Thyroid gland (tissue), 4 donors: Measurements from ENCODE around the gene STARD3NL. TPM values are rescaled to one million over a fixed set of nuclear protein-coding genes. Genes with fewer than 3 reads are reported as not detected.
A peak's percentile ranks its signal among the peaks of the same experiment; 100 is the strongest.

ENCODE experiments used
- DNase-seq, 2 donors: peaks; one replicate each; pipeline ENCODE4 v3.0.0-alpha.2; 2019
- H3K27ac ChIP-seq, 3 donors: fragments of 200-600 bp; sonication (generic); 1 replicate in 2 of 3; 2 replicates in 1 of 3; pipeline ENCODE4 v1.5.1; 2016 to 2019; ENCODE audit warnings: mild to moderate bottlenecking in 1 of 3, moderate library complexity in 1 of 3
- H3K27me3 ChIP-seq: fragments of 200-600 bp; sonication (generic); one replicate; pipeline ENCODE4 v1.5.1; 2019
- H3K36me3 ChIP-seq, 2 donors: fragments of 200-600 bp; sonication (generic); one replicate each; pipeline ENCODE4 v1.5.1; 2016 to 2019
- H3K4me1 ChIP-seq, 2 donors: fragments of 200-600 bp; sonication (generic); one replicate each; pipeline ENCODE4 v1.5.1; 2017 to 2019
- H3K4me3 ChIP-seq, 3 donors: fragments of 200-600 bp; sonication (generic); replicated peaks in 1 of 3; 1 replicate in 2 of 3; 2 replicates in 1 of 3; pipeline ENCODE4 v1.5.1; 2016; ENCODE audit warnings: mild to moderate bottlenecking in 1 of 3
- H3K9me3 ChIP-seq: fragments of 200-600 bp; sonication (generic); one replicate; pipeline ENCODE4 v1.5.1; 2017
- CTCF ChIP-seq, 6 experiments: fragments of 200-600 bp in 3 of 6; fragments of 450-650 bp in 3 of 6; sonication (generic) in 3 of 6; IDR thresholded peaks; one replicate each; pipeline ENCODE4 v1.5.1; 2016 to 2019; ENCODE audit warnings: antibody characterized with exemption in 6 of 6, mild to moderate bottlenecking in 2 of 6, inconsistent platforms in 1 of 6, moderate library complexity in 1 of 6
- POLR2A ChIP-seq, 2 donors: fragments of 450-650 bp; IDR thresholded peaks; one replicate each; pipeline ENCODE4 v1.6.1; 2017; ENCODE audit warnings: antibody characterized with exemption in 2 of 2, mild to moderate bottlenecking in 2 of 2, moderate library complexity in 1 of 2
- WGBS, 2 donors: methylation state at CpG; one replicate each; pipeline ENCODE4 v1.1.5; 2017; 5-methylcytosine and 5-hydroxymethylcytosine counted together
- intact Hi-C: fragments of 100-400 bp; cut with DNase I; formaldehyde crosslinking; loops from one replicate; pipeline ENCODE4 v1.15.1; 2023
- total RNA-seq, 4 donors: library from RNA; depleted of rRNA; stranded (reverse); fragments of >200 nt; gene quantifications; one replicate each; pipeline ENCODE4 v1.2.3, GENCODE V29; 2016

STARD3NL gene
- total RNA-seq, 4 donors from 2014 or later, result 53.1 to 77.4 (median 62.0) TPM

- no peak for TF ChIP-seq POLR2A (IDR thresholded peaks at IDR 0.05)
- no peak for TF ChIP-seq CTCF (IDR thresholded peaks at IDR 0.05)
- intact Hi-C loops, result no loop called here
- DNase-seq, result no peak
- no peaks in the 10 kb centered on the region for H3K4me1 ChIP-seq
- no peaks in the 10 kb centered on the region for H3K9me3 ChIP-seq
- H3K4me3 ChIP-seq, result no peak overlapping the region
- H3K36me3 ChIP-seq, result no peaks in the 10 kb centered on the region
- 85% methylated on average over 5 of the region's 5 CpGs for WGBS, 2 donors
- no peaks in the 10 kb centered on the region for H3K27me3 ChIP-seq
- H3K27ac ChIP-seq, result no peak overlapping the region
Observed at GRCh38 chr7:38160003-38160571, 18.0 kb upstream of the STARD3NL start.

DNA sequence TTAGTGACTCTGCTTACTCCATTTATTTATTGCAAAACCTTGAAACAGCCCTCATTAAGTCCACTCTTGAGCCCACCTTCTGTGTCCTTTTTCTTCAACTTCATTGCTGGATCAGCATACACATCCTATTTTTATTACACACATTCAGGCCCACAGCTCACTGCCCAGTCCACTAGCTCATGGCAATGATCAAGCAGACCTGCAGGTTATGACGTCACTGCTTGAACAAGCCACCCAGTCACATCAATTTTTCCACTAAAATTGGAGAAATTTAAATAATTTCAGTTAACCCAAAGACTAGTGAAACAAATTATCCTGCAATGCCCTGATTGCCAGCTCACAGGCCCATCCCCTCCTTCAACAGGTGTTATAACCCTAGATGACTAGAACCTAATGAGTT lies 16.0 kb upstream of the STARD3NL start:
- intact Hi-C loops, result no loop called here
- no peak overlapping the region for H3K4me3 ChIP-seq
- peaks cover 0 to under 1% of the 10 kb centered on the region in 2 donors for H3K4me1 ChIP-seq
- no peak overlapping the region for H3K27ac ChIP-seq
- no peaks in the 10 kb centered on the region for H3K36me3 ChIP-seq
- no peak for DNase-seq
- TF ChIP-seq POLR2A (IDR thresholded peaks at IDR 0.05), result no peak
- no peak for TF ChIP-seq CTCF (IDR thresholded peaks at IDR 0.05)
- H3K27me3 ChIP-seq, result no peaks in the 10 kb centered on the region
- 81 to 90% methylated on average over 1 of the region's 1 CpG for WGBS, 2 donors
- no peaks in the 10 kb centered on the region for H3K9me3 ChIP-seq

DNA sequence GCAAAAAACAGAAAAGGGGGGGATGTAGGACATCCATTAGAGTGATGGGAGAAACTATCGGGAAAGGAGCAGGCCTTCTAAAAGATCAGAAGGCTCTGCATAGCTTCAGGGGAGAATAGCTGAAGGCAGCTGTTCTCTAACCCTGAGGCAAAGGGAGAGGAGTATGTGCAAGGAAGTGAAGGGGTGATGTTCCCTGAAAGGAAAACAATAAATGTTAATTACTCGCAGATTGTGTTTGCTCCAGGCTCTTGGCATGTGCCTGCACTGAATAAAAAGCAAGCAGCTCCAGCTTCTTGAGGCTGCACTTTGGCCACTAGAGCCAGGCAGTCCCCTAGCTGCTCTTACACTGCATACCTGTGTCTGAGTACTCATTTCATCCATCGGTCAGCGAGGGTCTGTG lies 14.4 kb upstream of the STARD3NL start:
- Histone ChIP-seq H3K27ac (no peak overlapping the region), H3K4me3 (no peak overlapping the region), H3K9me3 (no peaks in the 10 kb centered on the region), H3K27me3 (no peaks in the 10 kb centered on the region), H3K36me3 (no peaks in the 10 kb centered on the region), H3K4me1 (peaks cover 0 to 4% of the 10 kb centered on the region in 2 donors)
- intact Hi-C loops, result no loop called here
- no peak for DNase-seq
- TF ChIP-seq CTCF (IDR thresholded peaks at IDR 0.05) (no peak), POLR2A (IDR thresholded peaks at IDR 0.05) (no peak)
- WGBS, 2 donors, result 78 to 95% methylated on average over 4 of the region's 4 CpGs

DNA sequence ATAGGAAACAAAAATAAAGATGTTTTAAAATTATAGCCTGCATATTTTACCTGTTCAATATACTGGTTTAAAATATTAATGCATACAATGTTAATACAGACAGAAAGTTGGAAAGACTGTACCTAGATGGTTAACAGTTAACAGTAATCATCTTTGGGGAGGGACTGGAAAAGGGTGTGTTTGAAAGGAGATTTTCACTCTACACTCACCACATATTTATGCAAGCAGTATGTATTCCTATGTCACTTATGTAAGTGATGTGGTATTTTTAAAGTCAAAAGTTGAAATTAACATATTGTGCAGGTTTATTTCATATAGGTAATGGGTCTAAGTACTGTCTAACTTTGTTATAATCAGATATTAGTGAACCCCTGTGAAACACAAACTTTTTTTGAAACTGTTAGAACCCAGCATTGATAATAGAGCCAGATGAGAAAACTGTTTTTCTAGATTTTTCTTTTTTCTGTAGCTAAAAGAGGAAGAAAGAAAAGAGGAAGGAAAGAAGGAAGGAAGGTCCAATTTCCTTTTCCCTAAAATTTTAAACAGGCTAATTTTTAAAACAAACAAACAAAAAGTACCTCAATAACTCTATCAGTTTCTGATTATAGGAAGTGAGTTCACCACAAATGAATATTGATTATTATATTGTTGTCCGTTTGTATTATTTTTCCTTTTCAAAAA lies 9.0 kb upstream of the STARD3NL start:
- Histone ChIP-seq H3K27me3 (no peaks in the 10 kb centered on the region), H3K36me3 (no peaks in the 10 kb centered on the region), H3K27ac (peak overlapping the region in 1 of 3 donors; percentile 24), H3K4me1 (peaks cover 5 to 10% of the 10 kb centered on the region in 2 donors), H3K9me3 (no peaks in the 10 kb centered on the region), H3K4me3 (no peak overlapping the region)
- DNase-seq, result no peak
- TF ChIP-seq POLR2A (IDR thresholded peaks at IDR 0.05) (no peak), CTCF (IDR thresholded peaks at IDR 0.05) (no peak)
- WGBS, 2 donors, result 84 to 100% methylated on average over 1 of the region's 1 CpG
- intact Hi-C loops, result no loop called here

DNA sequence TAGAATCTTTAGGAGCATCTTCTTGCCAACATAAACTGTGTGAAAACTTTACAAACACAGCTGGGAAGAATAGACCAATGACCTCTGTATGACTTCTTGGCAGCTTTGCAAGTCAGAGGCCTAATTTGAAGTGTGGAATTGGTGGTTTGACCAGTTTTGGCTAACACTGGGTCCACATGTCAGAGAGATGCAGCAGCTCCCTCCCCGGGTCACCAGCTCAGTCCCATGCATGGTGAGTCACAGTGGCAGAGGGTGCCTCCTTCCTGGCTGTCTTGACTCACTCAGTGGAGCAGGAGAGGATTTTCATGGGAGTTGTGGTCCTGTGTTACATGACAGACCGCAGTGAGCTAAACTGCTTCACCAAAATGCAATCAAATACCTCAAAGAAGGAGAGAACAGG lies 8.2 kb upstream of the STARD3NL start:
- no peaks in the 10 kb centered on the region for H3K36me3 ChIP-seq
- intact Hi-C loops, result no loop called here
- DNase-seq, result peak; percentile 66 to 85
- H3K4me3 ChIP-seq, result no peak overlapping the region
- peaks cover 5 to 10% of the 10 kb centered on the region in 2 donors for H3K4me1 ChIP-seq
- no peaks in the 10 kb centered on the region for H3K27me3 ChIP-seq
- 67 to 70% methylated on average over 2 of the region's 2 CpGs for WGBS, 2 donors
- H3K27ac ChIP-seq, result peak overlapping the region in 1 of 3 donors; percentile 24
- no peak for TF ChIP-seq CTCF (IDR thresholded peaks at IDR 0.05)
- no peak for TF ChIP-seq POLR2A (IDR thresholded peaks at IDR 0.05)
- H3K9me3 ChIP-seq, result no peaks in the 10 kb centered on the region
